Measurements from ENCODE around the gene FOXL3.

- no peak for TF ChIP-seq POLR2A (IDR thresholded peaks at IDR 0.05)
- peak in 2 of 3 donors; percentile 63 to 76 for TF ChIP-seq POLR2AphosphoS5 (IDR thresholded peaks at IDR 0.05)
- TF ChIP-seq, protein P1, sequence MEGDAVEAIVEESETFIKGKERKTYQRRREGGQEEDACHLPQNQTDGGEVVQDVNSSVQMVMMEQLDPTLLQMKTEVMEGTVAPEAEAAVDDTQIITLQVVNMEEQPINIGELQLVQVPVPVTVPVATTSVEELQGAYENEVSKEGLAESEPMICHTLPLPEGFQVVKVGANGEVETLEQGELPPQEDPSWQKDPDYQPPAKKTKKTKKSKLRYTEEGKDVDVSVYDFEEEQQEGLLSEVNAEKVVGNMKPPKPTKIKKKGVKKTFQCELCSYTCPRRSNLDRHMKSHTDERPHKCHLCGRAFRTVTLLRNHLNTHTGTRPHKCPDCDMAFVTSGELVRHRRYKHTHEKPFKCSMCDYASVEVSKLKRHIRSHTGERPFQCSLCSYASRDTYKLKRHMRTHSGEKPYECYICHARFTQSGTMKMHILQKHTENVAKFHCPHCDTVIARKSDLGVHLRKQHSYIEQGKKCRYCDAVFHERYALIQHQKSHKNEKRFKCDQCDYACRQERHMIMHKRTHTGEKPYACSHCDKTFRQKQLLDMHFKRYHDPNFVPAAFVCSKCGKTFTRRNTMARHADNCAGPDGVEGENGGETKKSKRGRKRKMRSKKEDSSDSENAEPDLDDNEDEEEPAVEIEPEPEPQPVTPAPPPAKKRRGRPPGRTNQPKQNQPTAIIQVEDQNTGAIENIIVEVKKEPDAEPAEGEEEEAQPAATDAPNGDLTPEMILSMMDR (IDR thresholded peaks at IDR 0.05), result no peak
- no peak for TF ChIP-seq EP300 (IDR thresholded peaks at IDR 0.05)
These were observed 36.9 kb downstream of the FOXL3 start for GRCh38 chr7:326809-327232.
